Panc1 (cell line): ENCODE data around the gene IFNA7. TPM values are rescaled to one million over a fixed set of nuclear protein-coding genes. Genes with fewer than 3 reads are reported as not detected.
"Not testable (repeated sequence)": the region's sequence is repeated elsewhere in the genome, so short reads cannot be mapped to it uniquely, and the experiment has no call there.

Source experiments
- ATAC-seq: fragments of 200-7000 bp; cut with Tn5 transposase; 2 replicates; pipeline ENCODE4 v1.9.1; 2020; ENCODE audit warnings: mild to moderate bottlenecking, moderate library complexity
- BruUV-seq: library from RNA; stranded (reverse); fragments of 400-500 nt; replicated peaks from 2 replicates; lab custom pipeline; 2021; lab: Mats Ljungman, UMichigan
- CTCF ChIA-PET: fragments of 300-600 bp; sonication (Branson Sonifier 250); formaldehyde crosslinking; loops from one replicate; lab custom pipeline; 2022; ENCODE audit warnings: antibody characterized with exemption; lab: Charles Lee
- POLR2A ChIA-PET: fragments of 300-600 bp; sonication (Branson Sonifier 250); formaldehyde crosslinking; loops from one replicate; lab custom pipeline; 2022; ENCODE audit warnings: antibody characterized with exemption; lab: Charles Lee
- DNase-seq: peaks from one replicate; pipeline ENCODE4 v3.0.0-alpha.2; 2010; ENCODE audit warnings: low read depth, low spot score
- H3K27ac ChIP-seq: 2 replicates; pipeline ENCODE4 v1.5.1; 2011; ENCODE audit warnings: mild to moderate bottlenecking, low read length, inconsistent platforms
- H3K27me3 ChIP-seq: fragments of 200-500 bp; sonication (Bioruptor generic); 2 replicates; pipeline ENCODE4 v1.6.0; 2014; ENCODE audit warnings: low read length, inconsistent platforms; ENCODE audit not compliant: control insufficient read depth, insufficient read depth
- H3K36me3 ChIP-seq: fragments of 200-500 bp; sonication (Bioruptor generic); 2 replicates; pipeline ENCODE4 v1.5.1; 2014; ENCODE audit warnings: inconsistent platforms, mild to moderate bottlenecking, low read length, moderate library complexity; ENCODE audit not compliant: control insufficient read depth, insufficient read depth
- H3K4me1 ChIP-seq: 2 replicates; pipeline ENCODE4 v1.5.1; 2011; ENCODE audit warnings: inconsistent platforms, mild to moderate bottlenecking, low read length, moderate library complexity; ENCODE audit not compliant: control insufficient read depth, insufficient read depth
- H3K4me3 ChIP-seq, 2 experiments: 2 replicates each; pipeline ENCODE4 v1.5.1; 2011 to 2012; ENCODE audit warnings: low read depth in 2 of 2, low read length in 2 of 2, mild to moderate bottlenecking in 2 of 2, inconsistent platforms in 1 of 2, moderate library complexity in 1 of 2
- H3K9me3 ChIP-seq: fragments of 200-500 bp; sonication (Bioruptor generic); 2 replicates; pipeline ENCODE4 v1.5.1; 2014; ENCODE audit warnings: low read depth, mild to moderate bottlenecking, inconsistent platforms, low read length, moderate library complexity; ENCODE audit not compliant: control insufficient read depth, insufficient read depth
- SIN3A ChIP-seq: IDR thresholded peaks from 2 replicates; pipeline ENCODE4 v1.6.1; 2012; ENCODE audit warnings: low read depth, mild to moderate bottlenecking, low read length, moderate library complexity, borderline replicate concordance; ENCODE audit not compliant: insufficient read depth
- in situ Hi-C: cut with HindIII; loops from 2 replicates; pipeline ENCODE4 v1.10.0; 2016; ENCODE audit warnings: low sequenced_read_pairs, low pct_unique_long_range_greater_than_20kb
- intact Hi-C: fragments of 100-400 bp; cut with micrococcal nuclease; formaldehyde crosslinking; loops from one replicate; pipeline ENCODE4 v1.10.0; 2022; ENCODE audit not compliant: unreplicated experiment
- total RNA-seq: library from RNA; stranded (reverse); gene quantifications from one replicate; pipeline ENCODE4 v1.2.1, GENCODE V29; 2021; ENCODE audit not compliant: unreplicated experiment
- TF ChIP-seq, protein P1 (sequence below): fragments of 450-650 bp; IDR thresholded peaks from 2 replicates; pipeline ENCODE4 v1.5.1; 2017; ENCODE audit warnings: mild to moderate bottlenecking

The IFNA7 gene
- total RNA-seq, 1 experiment from 2014 or later = not detected

DNA sequence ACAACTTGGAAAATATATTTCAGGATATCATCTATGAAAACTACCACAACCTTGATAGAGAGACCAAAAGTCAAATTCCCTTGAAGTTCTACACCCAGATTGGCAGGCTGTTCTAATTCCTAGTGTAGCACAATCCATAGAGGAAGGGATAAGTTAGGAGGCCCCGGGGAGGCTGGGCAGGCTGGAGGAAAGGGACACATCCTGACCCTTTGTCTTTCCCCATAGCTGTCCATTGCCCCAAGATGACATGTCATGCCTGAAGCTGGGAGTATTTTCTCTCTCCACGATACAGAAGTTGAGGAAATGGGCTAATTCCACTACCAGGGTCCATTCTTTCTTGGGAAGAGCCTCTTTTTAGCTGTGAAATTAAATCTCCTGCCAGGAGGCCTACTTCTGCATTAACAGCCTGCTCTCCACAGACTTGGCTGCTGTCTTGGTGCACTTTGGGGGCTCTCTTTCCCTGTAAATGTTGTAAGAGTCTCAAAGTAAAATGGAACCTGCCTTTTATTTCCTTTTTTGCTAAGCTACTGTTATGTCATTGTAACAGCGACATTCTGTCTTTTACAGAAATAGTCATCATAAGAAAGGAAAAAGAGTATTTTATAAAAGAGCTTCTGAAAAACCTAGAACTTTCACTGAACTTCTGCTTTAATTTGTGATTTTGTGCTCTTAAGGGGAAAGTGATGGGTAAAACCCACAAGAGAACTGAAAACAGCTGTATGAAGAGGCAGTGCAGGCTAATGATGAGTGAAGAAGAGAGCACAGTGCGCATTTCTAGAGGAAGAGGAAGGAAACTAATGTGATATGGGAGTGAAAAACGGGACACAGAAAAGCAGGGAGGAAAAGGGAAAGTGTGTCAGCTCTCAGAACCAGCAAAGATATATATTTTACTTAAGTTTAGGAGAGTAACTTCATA, 11.7 kb upstream of the IFNA7 start:
- H3K9me3 ChIP-seq, H3K27me3 ChIP-seq, H3K4me3 ChIP-seq, ATAC-seq, H3K4me1 ChIP-seq, H3K36me3 ChIP-seq, intact Hi-C loops, BruUV-seq, H3K27ac ChIP-seq, CTCF ChIA-PET, POLR2A ChIA-PET, in situ Hi-C loops: not testable (repeated sequence)
- peak; percentile 1 for DNase-seq
- TF ChIP-seq, protein P1, sequence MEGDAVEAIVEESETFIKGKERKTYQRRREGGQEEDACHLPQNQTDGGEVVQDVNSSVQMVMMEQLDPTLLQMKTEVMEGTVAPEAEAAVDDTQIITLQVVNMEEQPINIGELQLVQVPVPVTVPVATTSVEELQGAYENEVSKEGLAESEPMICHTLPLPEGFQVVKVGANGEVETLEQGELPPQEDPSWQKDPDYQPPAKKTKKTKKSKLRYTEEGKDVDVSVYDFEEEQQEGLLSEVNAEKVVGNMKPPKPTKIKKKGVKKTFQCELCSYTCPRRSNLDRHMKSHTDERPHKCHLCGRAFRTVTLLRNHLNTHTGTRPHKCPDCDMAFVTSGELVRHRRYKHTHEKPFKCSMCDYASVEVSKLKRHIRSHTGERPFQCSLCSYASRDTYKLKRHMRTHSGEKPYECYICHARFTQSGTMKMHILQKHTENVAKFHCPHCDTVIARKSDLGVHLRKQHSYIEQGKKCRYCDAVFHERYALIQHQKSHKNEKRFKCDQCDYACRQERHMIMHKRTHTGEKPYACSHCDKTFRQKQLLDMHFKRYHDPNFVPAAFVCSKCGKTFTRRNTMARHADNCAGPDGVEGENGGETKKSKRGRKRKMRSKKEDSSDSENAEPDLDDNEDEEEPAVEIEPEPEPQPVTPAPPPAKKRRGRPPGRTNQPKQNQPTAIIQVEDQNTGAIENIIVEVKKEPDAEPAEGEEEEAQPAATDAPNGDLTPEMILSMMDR = peak; percentile 12; the same call in 1 of the 2 replicates

DNA sequence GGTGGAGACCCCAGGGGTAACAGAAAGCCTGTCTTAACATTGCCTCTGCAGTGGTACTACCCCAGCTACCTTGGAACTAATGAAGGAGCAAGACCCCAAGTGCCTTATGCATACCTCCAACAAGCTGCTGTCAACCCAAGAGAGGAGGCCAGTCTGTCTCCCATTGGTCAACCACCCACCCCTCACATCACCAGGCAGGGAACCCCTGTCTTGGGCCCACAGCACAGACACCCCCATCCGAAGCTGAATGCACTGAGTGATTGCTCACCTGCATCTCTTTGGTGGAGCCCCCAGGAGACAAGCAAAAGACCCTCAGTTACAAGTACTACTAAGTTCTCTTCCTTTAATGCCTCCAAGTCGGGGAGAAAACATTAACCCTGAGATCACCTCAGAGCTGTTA, 10.2 kb upstream of the IFNA7 start:
- H3K27ac ChIP-seq, POLR2A ChIA-PET, H3K27me3 ChIP-seq, H3K36me3 ChIP-seq, CTCF ChIA-PET, in situ Hi-C loops, H3K4me3 ChIP-seq, H3K9me3 ChIP-seq, ATAC-seq, BruUV-seq, H3K4me1 ChIP-seq, intact Hi-C loops, DNase-seq: not testable (repeated sequence)

DNA sequence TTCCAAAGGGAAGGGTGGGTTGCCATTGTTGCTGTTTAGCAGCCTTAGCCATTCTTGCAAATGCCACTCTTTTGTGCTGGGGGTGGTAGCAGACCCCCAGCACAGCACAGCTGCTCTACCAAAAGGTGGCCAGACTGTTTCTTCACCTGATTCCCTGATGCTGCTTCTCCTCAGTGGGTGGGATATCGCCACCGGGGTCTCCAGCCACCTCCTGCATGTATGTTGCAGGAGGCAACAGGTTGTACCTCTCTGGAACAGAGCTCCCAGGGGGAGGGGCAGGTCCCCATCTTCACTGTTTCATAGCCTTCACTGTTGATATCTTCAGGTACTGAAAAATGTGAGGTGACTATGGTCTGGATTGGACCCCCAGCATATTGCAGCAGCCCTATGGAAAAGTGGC, 8.8 kb upstream of the IFNA7 start:
- in situ Hi-C loops, POLR2A ChIA-PET, ATAC-seq, H3K27me3 ChIP-seq, H3K4me1 ChIP-seq, H3K27ac ChIP-seq, BruUV-seq, H3K36me3 ChIP-seq, CTCF ChIA-PET, H3K4me3 ChIP-seq, intact Hi-C loops, DNase-seq, H3K9me3 ChIP-seq: not testable (repeated sequence)

DNA sequence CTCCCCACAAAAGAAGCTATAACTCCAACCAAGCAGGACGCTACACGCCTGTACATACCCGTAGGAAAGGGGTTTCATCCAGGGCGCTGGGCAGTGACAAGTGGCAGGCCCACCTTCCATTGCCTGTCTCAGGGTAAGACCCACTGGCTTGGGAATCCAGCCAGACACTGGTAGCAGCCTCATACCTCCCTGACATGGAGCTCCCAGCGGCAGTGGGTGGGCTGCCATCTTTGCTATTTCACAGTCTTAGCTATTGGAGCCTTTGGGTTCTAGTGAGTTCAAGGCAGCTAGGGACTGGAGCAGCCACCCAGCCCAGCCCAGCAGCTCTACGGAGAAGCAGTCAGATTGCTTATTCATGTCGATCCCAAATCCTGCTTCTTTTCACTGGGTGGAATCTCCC, 8.3 kb upstream of the IFNA7 start:
- intact Hi-C loops (no loop called here), in situ Hi-C loops (no loop called here)
- H3K27me3 ChIP-seq = no peaks in the 10 kb centered on the region
- H3K4me3 ChIP-seq = no peak overlapping the region
- no peaks in the 10 kb centered on the region for H3K4me1 ChIP-seq
- no peak overlapping the region for H3K27ac ChIP-seq
- DNase-seq = no peak
- H3K36me3 ChIP-seq = no peaks in the 10 kb centered on the region
- TF ChIP-seq SIN3A = no peak
- ChIA-PET POLR2A (no interaction called here), CTCF (no interaction called here)
- BruUV-seq = no TSS peak
- ATAC-seq = no peak
- no peaks in the 10 kb centered on the region for H3K9me3 ChIP-seq

DNA sequence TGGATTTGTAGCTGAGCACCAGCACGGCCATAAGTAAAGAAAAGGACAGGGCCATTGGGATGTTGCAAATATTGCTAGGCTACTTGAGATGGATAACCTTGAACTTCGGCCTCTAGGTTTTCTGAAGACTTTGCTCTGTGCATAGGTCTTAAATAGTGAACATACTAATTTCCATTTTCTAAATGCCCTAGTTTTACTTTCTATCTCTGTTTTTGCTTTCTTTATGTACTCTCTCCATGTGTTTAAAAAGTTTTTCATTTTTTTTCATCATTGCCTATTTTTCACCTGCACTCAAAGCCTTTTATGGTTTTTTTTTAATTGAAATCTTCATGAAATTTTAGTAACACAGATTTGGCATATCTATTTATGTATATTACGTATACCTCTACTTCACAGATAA, 5.0 kb upstream of the IFNA7 start, which contains the start of gene IFNA10:
Gene IFNA10 (minus strand): TSS at position 101 of the 400 bp plus-strand sequence. CDS start 46 bp downstream, at position 55.
- in situ Hi-C loops, BruUV-seq, H3K9me3 ChIP-seq, H3K27ac ChIP-seq, H3K27me3 ChIP-seq, H3K4me1 ChIP-seq, intact Hi-C loops, ATAC-seq, CTCF ChIA-PET, H3K4me3 ChIP-seq, POLR2A ChIA-PET, H3K36me3 ChIP-seq, DNase-seq: not testable (repeated sequence)
